Esophagus muscularis mucosa (tissue), 4 donors: ENCODE measurements around the gene PLP2.
A peak's percentile ranks its signal among the peaks of the same experiment; 100 is the strongest.

Experiments used
- EP300 ChIP-seq: sonication (generic); formaldehyde crosslinking; IDR thresholded peaks from one replicate; pipeline ENCODE4 v1.6.1; 2017; ENCODE audit warnings: antibody characterized with exemption
- POLR2AphosphoS5 ChIP-seq, 2 donors: sonication (generic); formaldehyde crosslinking; IDR thresholded peaks; one replicate each; pipeline ENCODE4 v1.6.1; 2017; ENCODE audit warnings: antibody characterized with exemption in 2 of 2
- TF ChIP-seq, protein P1 (sequence below), 3 experiments: fragments of 200-600 bp in 2 of 3; fragments of 450-650 bp in 1 of 3; sonication (generic) in 2 of 3; IDR thresholded peaks; one replicate each; pipeline ENCODE4 v1.5.1; 2017 to 2019; ENCODE audit warnings: antibody characterized with exemption in 3 of 3, mild to moderate bottlenecking in 2 of 3, moderate library complexity in 1 of 3

DNA sequence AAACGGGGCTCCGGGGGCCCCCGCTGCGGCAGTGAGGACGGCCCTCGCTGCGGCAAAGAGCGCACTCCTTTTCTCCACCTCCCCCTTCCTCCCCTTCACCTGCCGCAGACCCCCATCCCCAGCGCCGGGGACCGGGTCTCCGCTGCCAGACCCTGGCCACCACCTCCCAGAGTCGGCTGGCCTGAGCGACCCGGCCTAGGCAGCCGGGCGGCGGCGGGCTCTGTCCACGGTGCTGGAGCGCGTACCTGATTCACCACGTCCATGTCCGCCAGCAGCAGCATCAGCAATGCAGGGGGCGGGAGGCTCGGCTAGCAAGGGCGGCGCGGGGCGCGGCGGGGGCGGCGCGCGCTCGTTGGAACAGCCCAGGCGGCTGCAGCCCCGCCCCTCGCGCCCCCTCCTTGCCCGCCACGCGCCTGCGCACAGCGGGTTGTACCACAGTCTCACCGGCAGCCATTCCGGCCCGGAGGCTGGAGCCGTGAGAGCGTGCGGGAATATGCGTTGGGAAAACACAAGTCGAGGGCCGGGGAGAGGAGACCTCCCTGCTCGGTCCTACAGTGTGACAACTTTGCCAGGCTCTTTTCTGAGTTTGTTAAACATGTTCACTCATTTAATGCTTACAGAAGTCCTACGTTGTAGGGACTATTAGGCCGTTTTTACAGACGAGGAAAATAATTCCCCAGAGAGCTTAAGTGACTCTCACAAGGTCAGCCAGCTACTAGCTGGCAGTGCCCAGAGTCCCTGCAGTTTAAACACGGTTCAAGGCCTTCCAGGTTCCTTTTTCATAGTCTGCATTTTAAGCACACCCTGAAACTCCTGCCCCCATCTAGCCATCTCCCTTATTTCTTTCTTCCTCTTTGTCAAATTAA lies 28.4 kb downstream of the PLP2 start, which contains the start of gene SYP:
- TF ChIP-seq, protein P1, sequence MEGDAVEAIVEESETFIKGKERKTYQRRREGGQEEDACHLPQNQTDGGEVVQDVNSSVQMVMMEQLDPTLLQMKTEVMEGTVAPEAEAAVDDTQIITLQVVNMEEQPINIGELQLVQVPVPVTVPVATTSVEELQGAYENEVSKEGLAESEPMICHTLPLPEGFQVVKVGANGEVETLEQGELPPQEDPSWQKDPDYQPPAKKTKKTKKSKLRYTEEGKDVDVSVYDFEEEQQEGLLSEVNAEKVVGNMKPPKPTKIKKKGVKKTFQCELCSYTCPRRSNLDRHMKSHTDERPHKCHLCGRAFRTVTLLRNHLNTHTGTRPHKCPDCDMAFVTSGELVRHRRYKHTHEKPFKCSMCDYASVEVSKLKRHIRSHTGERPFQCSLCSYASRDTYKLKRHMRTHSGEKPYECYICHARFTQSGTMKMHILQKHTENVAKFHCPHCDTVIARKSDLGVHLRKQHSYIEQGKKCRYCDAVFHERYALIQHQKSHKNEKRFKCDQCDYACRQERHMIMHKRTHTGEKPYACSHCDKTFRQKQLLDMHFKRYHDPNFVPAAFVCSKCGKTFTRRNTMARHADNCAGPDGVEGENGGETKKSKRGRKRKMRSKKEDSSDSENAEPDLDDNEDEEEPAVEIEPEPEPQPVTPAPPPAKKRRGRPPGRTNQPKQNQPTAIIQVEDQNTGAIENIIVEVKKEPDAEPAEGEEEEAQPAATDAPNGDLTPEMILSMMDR (IDR thresholded peaks at IDR 0.05): peak in 1 of 3 experiments; percentile 14
- TF ChIP-seq POLR2AphosphoS5 (IDR thresholded peaks at IDR 0.05) (peak; percentile 80 to 92), EP300 (no peak)
